WTC11 (cell line): ENCODE measurements around the gene RABGEF1.
"Not testable (repeated sequence)": the region's sequence is repeated elsewhere in the genome, so short reads cannot be mapped to it uniquely, and the experiment has no call there.

Source experiments
- ETV6 ChIP-seq: sonication (generic); formaldehyde crosslinking; IDR thresholded peaks from 2 replicates; pipeline ENCODE4 v1.8.1; 2022; ENCODE audit warnings: mild to moderate bottlenecking, missing genetic modification reagents
- FOXJ3 ChIP-seq: sonication (generic); formaldehyde crosslinking; IDR thresholded peaks from 2 replicates; pipeline ENCODE4 v1.9.0; 2021; ENCODE audit warnings: missing genetic modification reagents, mild to moderate bottlenecking, borderline replicate concordance
- FOXK1 ChIP-seq: sonication (generic); formaldehyde crosslinking; IDR thresholded peaks from 2 replicates; pipeline ENCODE4 v1.8.0; 2022; ENCODE audit warnings: mild to moderate bottlenecking, moderate library complexity, missing genetic modification reagents
- NFYB ChIP-seq: sonication (generic); formaldehyde crosslinking; conservative IDR thresholded peaks from 2 replicates; pipeline ENCODE4 v1.8.0; 2022; ENCODE audit warnings: low read depth, missing genetic modification reagents
- NR2C2 ChIP-seq: sonication (generic); formaldehyde crosslinking; IDR thresholded peaks from 2 replicates; pipeline ENCODE4 v1.8.0; 2022; ENCODE audit warnings: mild to moderate bottlenecking, missing genetic modification reagents
- SMAD3 ChIP-seq: sonication (generic); formaldehyde crosslinking; IDR thresholded peaks from 2 replicates; pipeline ENCODE4 v1.8.0; 2022; ENCODE audit warnings: missing genetic modification reagents, mild to moderate bottlenecking, borderline replicate concordance
- SOX15 ChIP-seq: fragments of 250-450 bp; sonication (Bioruptor Pico); IDR thresholded peaks from 2 replicates; pipeline ENCODE4 v1.9.0; 2021; ENCODE audit warnings: mild to moderate bottlenecking
- TF ChIP-seq, protein P1 (sequence below): fragments of 200-600 bp; IDR thresholded peaks from 2 replicates; pipeline ENCODE4 v1.8.0; 2022; ENCODE audit warnings: antibody characterized with exemption
- TF ChIP-seq, protein P2 (sequence below): fragments of 250-450 bp; sonication (Bioruptor Pico); IDR thresholded peaks from 2 replicates; pipeline ENCODE4 v1.9.0; 2021; ENCODE audit warnings: moderate library complexity, mild to moderate bottlenecking, inconsistent platforms, borderline replicate concordance
- TF ChIP-seq, protein P3 (sequence below): sonication (generic); formaldehyde crosslinking; conservative IDR thresholded peaks from 2 replicates; pipeline ENCODE4 v1.8.1; 2022; ENCODE audit warnings: mild to moderate bottlenecking, missing genetic modification reagents
- TF ChIP-seq, protein P4 (sequence below): sonication (generic); formaldehyde crosslinking; IDR thresholded peaks from 2 replicates; pipeline ENCODE4 v1.8.0; 2022; ENCODE audit warnings: mild to moderate bottlenecking, missing genetic modification reagents
- TF ChIP-seq, protein P5 (sequence below): sonication (generic); formaldehyde crosslinking; IDR thresholded peaks from 2 replicates; pipeline ENCODE4 v1.8.1; 2023; ENCODE audit warnings: mild to moderate bottlenecking, missing genetic modification reagents

DNA sequence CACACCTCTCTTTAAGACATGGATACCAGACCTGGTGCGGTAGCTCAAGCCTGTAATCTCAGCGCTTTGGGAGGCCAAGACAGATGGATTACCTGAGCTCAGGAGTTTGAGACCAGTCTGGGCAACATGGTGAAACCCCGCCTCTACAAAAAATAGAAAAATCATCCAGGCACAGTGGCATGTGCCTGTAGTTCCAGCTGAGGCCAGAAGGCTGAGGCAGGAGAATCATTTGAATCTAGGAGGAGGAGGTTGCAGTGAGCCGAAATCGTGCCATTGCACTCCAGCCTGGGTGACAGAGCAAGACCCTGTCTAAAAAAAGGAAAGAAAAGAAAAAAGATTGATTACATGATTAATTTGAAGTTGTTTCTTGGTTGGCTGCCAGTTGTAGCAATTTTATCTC lies 35.9 kb downstream of the RABGEF1 start:
- TF ChIP-seq, protein P1, sequence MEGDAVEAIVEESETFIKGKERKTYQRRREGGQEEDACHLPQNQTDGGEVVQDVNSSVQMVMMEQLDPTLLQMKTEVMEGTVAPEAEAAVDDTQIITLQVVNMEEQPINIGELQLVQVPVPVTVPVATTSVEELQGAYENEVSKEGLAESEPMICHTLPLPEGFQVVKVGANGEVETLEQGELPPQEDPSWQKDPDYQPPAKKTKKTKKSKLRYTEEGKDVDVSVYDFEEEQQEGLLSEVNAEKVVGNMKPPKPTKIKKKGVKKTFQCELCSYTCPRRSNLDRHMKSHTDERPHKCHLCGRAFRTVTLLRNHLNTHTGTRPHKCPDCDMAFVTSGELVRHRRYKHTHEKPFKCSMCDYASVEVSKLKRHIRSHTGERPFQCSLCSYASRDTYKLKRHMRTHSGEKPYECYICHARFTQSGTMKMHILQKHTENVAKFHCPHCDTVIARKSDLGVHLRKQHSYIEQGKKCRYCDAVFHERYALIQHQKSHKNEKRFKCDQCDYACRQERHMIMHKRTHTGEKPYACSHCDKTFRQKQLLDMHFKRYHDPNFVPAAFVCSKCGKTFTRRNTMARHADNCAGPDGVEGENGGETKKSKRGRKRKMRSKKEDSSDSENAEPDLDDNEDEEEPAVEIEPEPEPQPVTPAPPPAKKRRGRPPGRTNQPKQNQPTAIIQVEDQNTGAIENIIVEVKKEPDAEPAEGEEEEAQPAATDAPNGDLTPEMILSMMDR, result not testable (repeated sequence)
- TF ChIP-seq SMAD3 (CRISPR knock-in tag); ETV6 (CRISPR knock-in tag); NFYB; FOXK1 (CRISPR knock-in tag); SOX15; NR2C2 (CRISPR knock-in tag); FOXJ3: not testable (repeated sequence)
- TF ChIP-seq, protein P2, sequence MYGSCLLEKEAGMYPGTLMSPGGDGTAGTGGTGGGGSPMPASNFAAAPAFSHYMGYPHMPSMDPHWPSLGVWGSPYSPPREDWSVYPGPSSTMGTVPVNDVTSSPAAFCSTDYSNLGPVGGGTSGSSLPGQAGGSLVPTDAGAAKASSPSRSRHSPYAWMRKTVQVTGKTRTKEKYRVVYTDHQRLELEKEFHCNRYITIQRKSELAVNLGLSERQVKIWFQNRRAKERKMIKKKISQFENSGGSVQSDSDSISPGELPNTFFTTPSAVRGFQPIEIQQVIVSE (CRISPR knock-in tag), result not testable (repeated sequence)
- TF ChIP-seq, protein P3, sequence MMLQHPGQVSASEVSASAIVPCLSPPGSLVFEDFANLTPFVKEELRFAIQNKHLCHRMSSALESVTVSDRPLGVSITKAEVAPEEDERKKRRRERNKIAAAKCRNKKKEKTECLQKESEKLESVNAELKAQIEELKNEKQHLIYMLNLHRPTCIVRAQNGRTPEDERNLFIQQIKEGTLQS, result not testable (repeated sequence)
- TF ChIP-seq, protein P4, sequence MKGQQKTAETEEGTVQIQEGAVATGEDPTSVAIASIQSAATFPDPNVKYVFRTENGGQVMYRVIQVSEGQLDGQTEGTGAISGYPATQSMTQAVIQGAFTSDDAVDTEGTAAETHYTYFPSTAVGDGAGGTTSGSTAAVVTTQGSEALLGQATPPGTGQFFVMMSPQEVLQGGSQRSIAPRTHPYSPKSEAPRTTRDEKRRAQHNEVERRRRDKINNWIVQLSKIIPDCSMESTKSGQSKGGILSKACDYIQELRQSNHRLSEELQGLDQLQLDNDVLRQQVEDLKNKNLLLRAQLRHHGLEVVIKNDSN (CRISPR knock-in tag), result not testable (repeated sequence)
- TF ChIP-seq, protein P5, sequence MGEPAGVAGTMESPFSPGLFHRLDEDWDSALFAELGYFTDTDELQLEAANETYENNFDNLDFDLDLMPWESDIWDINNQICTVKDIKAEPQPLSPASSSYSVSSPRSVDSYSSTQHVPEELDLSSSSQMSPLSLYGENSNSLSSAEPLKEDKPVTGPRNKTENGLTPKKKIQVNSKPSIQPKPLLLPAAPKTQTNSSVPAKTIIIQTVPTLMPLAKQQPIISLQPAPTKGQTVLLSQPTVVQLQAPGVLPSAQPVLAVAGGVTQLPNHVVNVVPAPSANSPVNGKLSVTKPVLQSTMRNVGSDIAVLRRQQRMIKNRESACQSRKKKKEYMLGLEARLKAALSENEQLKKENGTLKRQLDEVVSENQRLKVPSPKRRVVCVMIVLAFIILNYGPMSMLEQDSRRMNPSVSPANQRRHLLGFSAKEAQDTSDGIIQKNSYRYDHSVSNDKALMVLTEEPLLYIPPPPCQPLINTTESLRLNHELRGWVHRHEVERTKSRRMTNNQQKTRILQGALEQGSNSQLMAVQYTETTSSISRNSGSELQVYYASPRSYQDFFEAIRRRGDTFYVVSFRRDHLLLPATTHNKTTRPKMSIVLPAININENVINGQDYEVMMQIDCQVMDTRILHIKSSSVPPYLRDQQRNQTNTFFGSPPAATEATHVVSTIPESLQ (CRISPR knock-in tag), result not testable (repeated sequence)
